ENCODE data around the gene HOXD12.

The HOXD12 gene

DNA sequence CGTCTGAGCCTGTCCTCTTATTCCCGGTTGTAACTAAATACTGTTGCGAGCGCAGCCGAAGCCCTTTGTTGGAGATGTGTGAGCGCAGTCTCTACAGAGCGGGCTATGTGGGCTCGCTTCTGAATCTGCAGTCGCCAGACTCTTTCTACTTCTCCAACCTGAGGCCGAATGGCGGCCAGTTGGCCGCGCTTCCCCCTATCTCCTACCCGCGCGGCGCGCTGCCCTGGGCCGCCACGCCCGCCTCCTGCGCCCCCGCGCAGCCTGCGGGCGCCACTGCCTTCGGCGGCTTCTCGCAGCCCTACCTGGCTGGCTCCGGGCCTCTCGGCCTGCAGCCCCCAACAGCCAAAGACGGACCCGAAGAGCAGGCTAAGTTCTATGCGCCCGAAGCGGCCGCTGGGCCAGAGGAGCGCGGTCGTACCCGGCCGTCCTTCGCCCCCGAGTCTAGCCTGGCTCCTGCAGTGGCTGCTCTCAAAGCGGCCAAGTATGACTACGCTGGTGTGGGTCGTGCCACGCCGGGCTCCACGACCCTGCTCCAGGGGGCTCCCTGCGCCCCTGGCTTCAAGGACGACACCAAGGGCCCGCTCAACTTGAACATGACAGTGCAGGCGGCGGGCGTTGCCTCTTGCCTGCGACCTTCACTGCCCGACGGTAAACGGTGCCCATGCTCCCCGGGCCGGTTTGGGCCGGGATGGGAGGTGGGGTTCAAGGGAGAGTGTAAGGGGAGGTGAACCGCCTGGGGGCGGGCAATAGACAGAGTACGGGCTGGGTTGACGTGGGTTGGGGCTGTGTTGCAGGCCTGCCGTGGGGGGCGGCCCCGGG lies at the start of gene HOXD12:
HOXD12 (plus strand) TSS at position 68 of the 819 bp plus-strand sequence; CDS start at position 75, 7 bp downstream.
- DNase-seq, result no peak

DNA sequence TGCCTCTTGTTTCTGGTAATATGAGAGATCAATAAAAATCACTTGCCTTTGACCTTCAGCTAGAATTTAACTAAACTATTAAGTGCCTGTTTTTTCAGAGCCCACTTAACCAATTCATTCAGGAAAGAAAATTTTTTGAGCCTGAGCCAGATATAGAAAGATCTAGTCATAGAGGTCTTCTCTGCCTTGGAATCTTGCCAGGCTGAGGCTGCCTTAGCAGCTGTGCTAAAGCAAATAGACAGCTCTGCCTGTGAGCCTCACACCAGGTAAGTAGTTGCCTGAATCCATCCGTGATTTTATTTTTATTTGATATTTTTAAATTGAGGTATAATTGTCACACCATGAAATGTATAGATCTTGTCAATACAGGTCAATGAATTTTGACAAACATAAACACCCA lies 43.2 kb upstream of the HOXD12 start:
- DNase-seq, result peak; percentile 26

DNA sequence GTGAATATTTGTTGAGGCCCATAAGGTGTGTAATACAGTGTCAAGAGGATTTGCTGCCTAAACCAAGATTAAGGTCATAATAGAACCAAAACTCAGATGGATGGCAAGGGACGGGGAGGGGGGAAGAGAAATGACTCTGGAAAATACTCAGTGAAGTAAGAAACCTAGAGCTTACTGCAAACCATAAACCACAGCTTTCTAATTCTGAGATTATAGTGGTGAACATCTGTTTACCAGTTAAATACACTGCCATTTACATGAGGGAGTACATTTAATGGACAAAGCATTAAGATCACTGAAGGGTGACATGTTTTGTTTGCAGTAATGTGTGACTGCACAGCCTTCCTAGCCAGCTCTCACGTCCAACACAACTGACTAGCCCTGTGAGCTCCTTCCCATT lies 35.6 kb upstream of the HOXD12 start:
- DNase-seq, result no peak

GRCh38 chr2:176066645-176067588 lies 32.7 kb upstream of the HOXD12 start:
- DNase-seq, result peak; percentile 30

- DNase-seq, result peak; percentile 35
Observed at GRCh38 chr2:176067589-176068418, 31.8 kb upstream of the HOXD12 start.

- peak; percentile 17 for DNase-seq
Observed at GRCh38 chr2:176068419-176068832, 31.2 kb upstream of the HOXD12 start.

- DNase-seq, result no peak
Observed at GRCh38 chr2:176071330-176072291, 28.0 kb upstream of the HOXD12 start.

- no peak for DNase-seq
Observed at GRCh38 chr2:176072292-176072669, 27.3 kb upstream of the HOXD12 start.

- DNase-seq, result no peak
Observed at GRCh38 chr2:176072951-176073904, 26.4 kb upstream of the HOXD12 start.

DNA sequence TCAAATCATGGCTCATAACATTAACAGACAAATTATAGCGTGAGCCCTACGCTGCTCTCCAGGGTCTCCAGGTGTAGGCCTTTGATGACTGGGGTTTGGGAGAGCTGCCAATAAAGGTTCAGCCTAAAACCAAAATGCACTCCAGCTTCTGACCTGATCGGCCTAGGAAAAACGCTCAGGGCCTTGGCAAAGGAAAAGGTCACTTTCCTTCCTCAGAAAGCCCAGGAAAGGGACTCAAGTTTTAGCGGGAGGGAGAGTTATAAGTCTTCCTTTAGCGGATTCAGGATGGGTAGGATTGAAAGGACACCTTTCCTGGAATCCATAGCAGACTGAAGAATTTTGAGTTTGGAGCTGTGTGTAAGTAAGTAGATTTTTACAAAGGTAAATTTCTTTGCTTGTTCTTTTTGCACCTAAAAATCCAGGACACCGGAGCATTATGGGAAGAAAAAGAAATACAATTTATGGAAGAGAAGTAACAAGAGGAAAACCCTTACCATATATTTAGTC lies 24.6 kb upstream of the HOXD12 start:
- no peak for DNase-seq

GRCh38 chr2:176075481-176075880 lies 24.1 kb upstream of the HOXD12 start:
- DNase-seq, result peak; percentile 36

DNA sequence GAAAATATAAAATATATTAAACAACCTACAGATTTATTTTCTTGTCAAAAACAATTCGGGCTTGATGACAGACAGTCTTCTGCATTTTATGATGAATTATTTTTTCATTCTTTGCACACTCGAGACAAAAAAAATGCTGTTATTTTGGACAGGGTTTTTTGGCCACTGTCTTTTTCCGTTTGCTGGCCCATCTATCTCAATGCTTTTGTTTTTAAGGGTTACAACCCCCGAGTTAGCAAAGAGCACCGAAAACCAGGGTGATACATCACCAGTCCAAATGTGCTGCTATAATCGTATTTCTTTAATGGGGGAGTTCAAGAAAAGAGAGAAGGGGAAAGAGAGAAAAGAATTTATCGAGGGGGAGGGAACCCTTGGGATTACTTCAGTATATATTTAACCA lies 23.5 kb upstream of the HOXD12 start:
- no peak for DNase-seq

DNA sequence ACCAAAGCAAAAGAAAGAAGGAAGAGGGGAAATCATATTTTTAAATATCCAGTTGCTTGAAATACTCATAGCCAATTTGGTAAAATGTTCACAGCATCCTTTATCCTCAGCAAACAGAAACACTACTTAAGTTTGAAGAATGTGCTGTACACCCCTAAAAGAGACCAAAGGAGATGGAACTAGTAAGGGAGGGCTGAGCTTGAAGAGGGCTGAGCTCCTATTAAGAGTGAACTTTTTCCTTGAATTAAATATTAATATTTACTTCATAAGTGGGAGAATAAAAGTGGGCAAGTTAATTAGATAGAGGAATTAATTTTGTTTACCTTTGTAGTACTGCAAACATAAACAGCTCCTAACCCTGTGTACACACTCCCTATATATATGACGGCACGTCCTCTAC lies 22.8 kb upstream of the HOXD12 start:
- no peak for DNase-seq

DNA sequence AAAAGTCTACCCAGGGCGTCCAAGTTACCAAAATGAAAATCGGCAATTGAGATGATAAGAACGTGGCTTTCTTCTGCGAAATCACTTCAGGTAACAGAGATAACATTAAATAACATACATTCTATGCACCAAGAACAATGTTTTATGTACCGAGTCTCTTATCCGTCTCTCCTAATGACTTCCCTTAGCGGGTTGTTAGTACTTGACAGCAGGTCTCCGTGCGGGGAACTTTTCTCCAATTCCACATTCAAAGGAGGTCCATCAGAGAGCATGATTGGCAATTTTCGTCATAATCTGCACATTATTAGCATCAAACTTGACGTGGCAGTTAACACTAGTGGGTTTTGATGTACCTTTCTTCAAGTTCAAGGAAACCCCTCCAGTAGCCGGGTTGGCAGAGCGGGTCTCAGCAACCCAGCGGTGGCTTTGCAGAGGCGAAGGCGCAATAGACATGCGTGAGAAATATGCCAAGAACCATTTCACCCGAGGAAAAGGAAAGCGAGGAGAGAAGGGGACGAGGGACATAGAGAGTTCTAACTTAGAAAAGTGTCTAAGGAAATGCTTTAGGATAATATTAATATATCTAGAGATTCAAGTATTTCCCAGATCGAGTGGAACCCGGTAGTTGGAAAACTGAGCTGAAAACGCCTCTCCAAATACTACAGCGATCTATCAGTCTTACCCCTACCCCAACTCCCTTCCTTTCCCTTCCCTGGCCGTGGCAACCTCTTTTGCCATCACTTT lies 20.9 kb upstream of the HOXD12 start:
- peak; percentile 17 for DNase-seq

DNA sequence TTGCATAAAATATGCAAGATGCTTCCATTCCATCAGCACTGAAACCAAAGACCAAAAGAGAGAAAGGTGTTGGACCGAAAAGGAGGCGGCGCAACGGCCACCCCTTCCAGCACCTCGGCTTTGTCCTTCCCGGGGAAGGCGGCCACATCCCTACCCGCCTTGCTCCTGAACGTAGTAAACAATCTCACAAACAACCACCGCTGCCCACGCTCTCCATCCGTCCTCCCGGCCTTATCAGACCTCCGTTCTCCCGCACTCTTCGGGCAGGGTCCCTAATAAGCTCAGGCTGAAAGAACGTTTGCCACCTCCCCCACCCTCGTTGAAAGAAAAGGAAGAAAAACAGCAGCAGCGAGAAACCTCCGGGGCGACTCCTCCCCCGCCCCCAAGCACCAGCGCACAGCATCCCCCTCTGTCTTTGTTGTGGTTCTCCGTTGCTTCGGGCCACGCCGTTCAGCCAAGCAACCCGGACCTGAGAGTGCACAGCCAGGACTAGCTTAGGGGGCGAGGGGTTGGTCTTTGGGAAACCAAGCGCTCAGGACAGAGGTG lies 20.2 kb upstream of the HOXD12 start:
- peak; percentile 23 for DNase-seq

DNA sequence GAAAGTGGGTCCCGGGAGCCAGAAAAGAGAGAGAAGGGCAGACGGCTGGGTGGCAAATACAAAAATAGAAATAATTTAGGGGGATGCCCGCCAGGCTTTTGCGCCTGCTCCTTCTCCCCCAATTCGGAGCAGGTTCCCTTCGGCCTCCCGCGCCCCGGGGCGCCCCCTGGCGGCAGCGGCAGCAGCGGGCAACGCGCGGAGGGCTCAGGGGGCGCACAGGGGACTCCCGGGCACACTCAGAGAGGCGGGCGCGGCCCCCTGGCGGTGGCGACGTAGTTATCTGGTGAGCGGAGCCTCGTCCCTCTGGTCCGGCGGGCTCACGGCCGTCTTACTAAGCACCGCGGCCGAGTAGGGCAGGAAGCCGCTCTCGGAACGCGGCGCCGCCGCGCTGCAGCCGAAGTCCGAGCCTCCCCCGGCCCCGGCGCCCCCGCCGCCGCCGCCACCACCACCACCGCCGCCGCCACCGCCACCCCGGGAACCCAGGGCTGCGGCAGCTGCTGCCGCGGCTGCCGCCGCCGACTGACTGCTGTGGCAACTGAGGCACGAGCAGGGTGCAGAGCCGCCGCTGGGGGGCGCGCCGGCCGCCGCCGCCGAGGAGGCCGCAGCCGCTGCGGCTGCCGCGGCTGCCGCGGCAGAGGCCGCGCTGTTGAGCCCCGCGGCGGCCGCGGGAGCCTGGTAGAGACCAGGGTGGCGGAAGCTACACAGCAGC lies 19.6 kb upstream of the HOXD12 start:
- peak; percentile 67 for DNase-seq

DNA sequence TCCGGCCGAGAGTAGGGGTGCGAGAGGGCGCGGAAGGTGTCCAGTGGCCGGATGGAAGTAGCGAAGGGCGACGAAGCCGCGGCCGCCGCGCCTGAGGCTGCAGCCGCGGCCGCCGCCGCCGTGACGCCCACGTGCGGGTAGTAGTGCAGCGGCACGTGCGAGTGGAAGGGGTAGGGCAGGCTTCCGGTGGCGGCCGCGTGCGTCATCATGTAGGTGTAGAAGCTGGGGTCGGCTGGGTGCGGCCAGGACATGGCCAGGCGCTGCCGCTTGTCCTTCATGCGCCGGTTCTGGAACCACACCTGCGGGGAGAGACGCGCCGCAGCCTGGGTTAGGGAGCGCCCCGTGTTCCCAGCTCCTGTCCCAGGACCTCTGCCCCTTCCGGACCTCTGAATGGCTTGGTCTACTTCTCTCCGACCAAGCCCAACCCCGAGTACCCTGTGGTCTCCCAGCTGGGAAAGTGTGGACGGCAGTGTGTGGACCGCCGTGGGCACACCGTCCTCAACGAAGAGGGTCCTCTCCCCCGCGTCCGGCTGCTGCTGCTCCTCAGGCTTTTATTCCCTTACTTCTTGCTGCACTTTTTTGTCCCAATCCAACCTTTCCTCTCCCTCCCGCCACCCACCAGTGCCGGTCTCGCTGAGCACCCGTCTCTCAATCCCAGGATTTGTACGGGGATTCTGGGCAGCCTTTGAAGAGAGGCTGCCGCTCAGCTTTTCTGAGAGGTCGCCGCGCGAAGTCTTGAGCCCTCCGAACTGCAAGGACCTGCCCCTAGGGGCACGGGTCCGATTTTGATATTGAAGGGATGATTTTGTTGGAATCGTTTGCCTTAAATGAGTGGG lies 18.8 kb upstream of the HOXD12 start:
- DNase-seq, result peak; percentile 42

Measured in right hindlimb (tissue), 1 donor.